Stimulated activated CD4-positive, alpha-beta T cell treated with anti-CD3 and anti-CD28 coated beads, TNF-alpha, amount 100 ng/mL, for 48 hours (primary cell): ENCODE data around the gene OR6B1.
"Not testable (repeated sequence)": the region's sequence is repeated elsewhere in the genome, so short reads cannot be mapped to it uniquely, and the experiment has no call there.

Source experiments
- DNase-seq, 3 donors: peaks; one replicate each; pipeline ENCODE4 v3.0.0-alpha.2; 2020; ENCODE audit warnings: low read depth in 3 of 3

OR6B1 gene

GRCh38 chr7:144006029-144006691, 6.0 kb downstream of the OR6B1 start:
- DNase-seq, result no peak

DNA sequence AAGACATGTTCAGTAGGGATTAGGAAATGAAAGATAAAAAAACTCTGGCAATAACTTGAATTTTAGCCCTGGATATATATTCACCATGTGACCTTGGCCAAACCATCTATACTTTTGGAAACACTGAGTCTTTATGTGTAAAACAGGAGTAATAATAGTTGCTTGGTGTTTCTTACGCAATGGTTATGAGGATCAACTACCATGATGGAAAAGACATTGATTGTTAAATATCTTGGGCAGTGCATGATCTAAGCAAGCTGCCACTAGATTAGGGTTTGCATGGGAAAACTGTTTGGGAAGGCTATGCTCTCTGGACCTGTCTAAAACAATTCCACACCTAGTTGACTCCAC, 6.5 kb downstream of the OR6B1 start:
- DNase-seq, result no peak

DNA sequence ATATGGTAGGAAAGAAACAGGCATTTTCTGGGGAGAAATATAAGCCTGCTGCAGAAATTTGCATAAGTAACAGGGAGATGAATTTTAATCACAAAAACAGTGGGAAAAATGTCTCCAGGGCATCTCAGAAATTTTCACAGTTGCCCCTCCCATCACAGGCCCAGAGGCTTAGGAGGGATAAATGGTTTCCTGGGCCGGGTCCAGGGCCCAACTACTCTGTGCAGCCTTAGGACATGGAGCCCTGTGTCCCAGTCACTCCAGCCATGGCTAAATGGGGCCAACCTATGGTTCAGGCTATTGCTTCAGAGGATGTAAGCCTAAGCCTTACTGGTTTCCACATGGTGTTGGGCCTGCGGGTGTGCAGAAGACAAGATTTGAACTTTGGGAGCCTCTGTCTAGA, 9.2 kb downstream of the OR6B1 start:
- no peak for DNase-seq

GRCh38 chr7:144010061-144010460, 9.9 kb downstream of the OR6B1 start:
- not testable (repeated sequence) for DNase-seq

- DNase-seq, result not testable (repeated sequence)
Observed at GRCh38 chr7:144010821-144011220, 10.7 kb downstream of the OR6B1 start.

DNA sequence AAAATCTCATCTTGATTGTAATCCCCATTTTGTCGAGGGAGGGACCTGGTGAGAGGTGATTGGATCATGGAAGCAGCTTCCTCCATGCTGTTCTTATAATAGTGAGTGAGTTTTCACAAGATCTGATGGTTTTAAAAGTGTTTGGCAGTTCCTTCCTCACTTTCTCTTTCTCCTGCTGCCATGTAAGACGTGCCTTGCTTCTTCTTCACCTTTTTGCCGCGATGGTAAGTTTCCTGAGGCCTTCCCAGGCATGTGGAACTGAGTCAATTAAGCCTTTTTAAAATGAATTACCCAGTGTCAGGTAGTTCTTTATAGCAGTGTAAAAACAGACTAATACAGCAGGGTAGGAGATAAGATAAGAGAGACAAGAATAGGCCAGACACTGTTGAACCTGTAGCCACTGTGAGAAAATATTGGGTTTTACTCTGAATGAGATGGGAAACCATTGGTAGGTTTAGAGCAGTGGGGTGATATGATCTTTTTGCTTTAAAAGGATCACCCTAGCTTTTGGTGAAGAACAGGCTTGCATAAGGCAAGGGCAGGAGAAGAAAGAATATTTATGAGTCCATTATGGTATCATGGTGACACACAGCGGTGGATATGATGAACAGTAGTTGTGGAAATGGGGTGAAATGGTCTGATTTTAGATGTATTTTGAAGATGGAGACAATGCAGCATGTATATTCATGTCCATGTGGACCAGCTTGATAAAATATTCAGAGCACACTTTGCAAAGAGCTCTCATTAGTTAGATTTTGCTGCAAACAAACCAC, 11.5 kb downstream of the OR6B1 start:
- DNase-seq, result no peak

- no peak for DNase-seq
Observed at GRCh38 chr7:144018065-144018464, 17.9 kb downstream of the OR6B1 start.

DNA sequence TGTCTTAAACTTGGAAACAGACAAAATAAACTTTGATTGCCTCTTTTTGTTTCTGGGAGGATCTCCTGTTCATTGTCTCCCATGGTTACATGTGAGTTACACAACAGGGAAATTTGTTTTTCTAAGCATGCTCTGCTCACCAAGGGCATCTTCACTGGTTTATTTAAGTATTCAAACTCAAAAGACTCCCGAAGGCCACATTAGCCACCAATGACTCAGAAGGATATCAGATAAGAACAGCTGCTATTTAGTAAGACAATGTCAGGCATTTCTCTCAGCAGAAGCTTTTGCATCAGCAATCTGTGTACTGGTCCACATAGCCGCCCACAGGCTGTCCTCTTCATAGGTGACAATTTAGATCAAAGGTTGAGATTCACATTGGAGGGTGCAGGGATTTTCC, 19.3 kb downstream of the OR6B1 start:
- DNase-seq, result no peak

- DNase-seq, result no peak
Observed at GRCh38 chr7:144020340-144020739, 20.2 kb downstream of the OR6B1 start.

DNA sequence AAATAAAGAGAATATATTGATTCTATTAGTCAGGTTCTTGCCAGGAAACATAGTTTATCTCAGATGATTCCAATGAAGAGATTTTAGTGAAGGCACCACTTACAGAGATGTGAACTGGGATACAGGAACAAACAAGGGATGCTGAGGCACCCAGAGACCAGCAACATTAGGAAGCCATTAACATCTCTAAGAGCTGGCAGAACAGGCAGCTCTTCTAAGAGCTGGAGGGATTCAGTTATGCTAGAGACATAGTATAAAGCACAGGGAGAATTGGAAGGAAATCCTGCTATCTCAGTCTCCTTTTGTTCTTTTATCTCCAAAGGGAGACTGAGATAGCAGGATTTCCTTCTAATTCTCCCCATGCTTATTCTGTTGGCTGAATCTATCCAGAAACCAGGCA, 22.0 kb downstream of the OR6B1 start:
- no peak for DNase-seq

DNA sequence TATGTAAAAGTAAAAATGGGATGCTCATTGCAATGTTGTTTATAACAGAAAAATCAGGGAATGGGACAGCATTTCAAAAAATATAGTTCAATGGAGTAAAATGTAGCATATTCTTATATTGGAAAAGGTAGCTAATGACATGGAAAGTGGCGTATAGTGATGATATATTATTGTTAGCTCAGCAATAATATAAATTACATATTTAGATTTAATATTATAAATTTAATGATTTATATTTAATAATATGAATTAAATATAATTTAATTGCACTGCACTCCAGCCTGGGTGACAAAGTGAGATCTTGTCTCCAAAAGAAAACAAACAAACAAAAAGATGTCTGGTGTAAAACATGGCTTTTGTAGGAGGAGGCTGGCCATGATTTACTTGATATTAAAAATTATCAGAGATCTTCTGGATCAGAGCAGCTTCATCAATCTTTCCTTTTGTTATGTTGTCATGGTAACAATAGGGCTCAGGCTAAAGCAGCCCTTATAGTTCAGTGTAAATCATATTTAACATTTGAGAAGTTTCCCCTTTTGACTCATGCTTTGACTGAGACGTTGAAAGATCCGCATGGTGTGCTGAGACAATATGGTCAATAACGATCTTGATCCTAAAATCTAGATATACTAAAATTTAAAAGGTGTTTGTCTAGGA, 23.2 kb downstream of the OR6B1 start:
- DNase-seq, result no peak

DNA sequence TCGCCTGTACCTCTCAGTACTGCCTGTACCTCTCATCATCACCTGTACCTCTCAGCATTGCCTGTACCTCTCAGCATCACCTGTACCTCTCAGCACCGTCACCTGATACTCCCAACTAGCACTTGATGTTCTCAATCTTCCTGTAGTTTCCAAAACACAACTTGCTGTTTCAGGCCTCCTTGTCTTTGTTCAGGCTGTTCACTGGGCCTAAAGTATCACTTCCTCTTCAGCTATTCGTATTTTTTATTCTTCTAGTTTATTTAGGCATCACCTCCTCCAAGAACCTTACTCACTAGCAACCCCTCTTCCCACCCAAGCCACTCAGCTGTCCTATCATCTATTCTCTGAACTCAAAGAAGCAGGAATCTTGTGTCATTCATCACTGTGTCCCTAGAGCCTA, 24.1 kb downstream of the OR6B1 start:
- DNase-seq, result no peak

DNA sequence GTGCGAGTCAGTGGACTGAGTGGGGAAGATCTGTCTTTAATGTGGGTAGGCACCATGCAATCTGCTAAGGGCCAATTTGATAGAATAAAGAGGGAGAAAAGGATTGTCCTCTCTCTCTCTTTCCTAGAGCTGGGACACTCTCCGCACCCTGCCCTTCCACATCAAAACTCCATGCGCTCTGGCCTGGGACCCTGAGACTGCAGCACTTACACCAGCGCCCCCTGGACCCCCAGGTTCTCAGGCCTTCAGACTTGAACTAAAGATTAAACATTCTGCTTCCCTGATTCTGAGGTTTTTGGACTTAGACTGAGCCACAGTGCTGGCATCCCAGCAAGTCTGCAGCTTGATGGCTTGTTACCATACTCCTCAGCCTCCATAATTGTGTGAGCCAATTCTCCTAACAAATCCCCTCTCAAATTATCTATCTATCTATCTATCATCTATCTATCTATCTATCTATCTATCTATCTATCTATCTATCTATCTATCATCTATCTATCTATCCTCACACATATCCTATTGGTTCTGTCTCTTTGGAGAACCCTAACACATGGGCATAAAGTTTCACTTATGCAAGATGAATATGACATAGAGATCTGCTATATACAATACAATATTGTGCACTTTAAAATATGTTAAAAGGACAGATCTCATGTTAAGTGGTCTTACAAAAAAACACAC, 26.2 kb downstream of the OR6B1 start:
- DNase-seq, result no peak

DNA sequence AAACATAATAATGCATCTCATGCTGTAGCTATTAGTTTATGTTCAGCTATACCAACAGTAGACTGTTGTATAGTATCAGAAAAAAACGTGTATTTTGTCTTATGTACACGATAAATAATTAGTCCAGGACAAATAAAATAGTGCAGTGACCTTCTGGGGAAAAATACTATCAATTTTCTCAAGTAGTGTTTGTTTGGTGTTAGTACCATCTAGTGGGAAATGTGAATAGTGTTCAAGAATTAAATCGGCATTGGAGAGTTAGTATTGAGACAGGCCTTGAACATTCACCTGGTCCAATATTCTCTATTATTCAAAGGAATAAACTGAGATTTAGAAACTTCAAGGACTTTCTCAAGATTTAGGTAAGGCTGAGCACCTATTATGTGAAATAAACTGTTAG, 26.9 kb downstream of the OR6B1 start:
- no peak for DNase-seq

DNA sequence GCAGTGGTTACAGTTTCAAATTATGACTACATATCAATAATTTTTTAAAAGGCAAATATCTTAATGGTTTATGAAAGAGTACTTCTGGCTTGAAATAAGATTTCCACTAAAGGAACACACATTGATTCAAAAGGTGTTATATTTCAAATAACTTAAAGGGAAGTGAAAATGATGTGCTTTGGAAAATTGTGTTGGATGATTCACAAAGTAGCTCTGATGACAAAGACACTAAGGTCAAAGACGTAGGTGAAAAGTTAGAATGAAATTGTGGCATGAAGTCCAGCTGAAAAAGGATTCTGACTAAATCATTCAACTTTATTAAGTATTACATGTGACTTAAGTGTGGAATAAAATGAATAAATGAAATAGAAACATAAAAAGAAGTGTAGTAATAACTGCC, 27.9 kb downstream of the OR6B1 start:
- DNase-seq, result no peak

- no peak for DNase-seq
Observed at GRCh38 chr7:144028547-144028946, 28.4 kb downstream of the OR6B1 start.

DNA sequence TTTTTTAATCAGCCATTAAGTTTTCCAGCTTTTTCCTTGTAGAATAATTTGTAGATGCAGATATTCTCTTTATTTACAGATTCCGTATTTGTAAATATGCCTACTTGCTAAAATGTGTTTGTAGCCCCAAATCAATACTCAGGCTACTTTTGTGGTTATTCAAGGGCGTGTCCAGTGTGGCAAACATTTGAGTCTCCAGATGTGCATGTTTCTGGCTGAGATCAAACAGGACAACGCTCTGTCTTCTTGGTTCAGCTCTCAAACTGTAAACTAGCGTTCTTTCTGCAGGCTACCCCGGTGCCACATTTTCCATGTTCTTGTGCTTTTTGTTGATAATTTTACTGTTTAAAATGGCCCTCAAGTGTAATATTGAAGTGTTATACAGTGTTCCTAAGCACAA, 32.4 kb downstream of the OR6B1 start:
- DNase-seq, result no peak

DNA sequence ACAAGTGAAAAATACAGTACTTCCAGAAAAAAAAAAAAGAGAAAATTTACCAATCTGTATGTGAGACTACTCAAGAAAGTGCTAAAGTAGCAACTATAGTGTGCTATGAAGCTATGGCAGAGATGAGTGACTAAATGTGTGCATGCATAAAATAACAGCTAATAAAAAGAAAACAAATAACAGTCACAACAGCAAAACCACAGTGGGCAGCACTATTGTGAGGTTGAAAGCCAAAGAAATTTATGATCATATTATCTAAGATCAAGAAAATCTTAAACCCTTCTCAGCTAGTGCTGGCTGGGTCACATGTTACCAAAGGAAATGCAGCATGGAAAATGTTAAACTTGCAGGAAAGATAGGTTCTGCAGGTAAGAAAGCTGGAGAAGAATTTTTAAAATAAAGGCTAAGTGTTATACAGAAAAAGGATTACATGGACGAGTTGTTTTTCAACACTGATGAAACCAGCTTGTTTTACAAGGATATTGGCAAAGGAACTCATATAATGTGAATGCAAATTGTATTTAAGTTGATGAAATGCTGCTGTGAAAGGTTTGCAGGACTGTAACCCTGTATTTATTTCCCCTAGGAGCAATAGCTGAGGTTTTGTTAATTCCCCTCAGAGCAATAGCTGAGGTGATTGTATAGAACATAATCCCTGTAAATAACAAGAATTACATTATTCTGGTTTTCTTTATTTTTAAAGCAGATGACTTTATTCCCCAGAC, 33.0 kb downstream of the OR6B1 start:
- DNase-seq, result no peak

DNA sequence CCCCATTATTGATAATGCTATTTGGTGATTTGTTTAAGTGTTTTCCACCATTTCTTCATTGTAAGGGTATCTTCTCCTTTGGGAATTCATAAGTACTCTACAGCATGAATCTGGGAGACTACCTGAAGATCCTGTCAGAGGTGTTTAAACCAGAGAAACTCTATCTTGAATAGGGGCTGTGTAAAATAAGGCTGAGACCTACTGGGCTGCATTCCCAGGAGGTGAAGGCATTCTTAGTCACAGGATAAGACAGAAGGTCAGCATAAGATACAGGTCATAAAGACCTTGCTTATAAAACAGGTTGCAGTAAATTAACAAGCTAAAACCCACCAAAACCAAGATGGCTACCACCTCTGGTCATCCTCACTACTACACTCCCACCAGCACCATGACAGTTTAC, 35.3 kb downstream of the OR6B1 start:
- no peak for DNase-seq

- DNase-seq, result no peak
Observed at GRCh38 chr7:144036302-144036885, 36.3 kb downstream of the OR6B1 start.

DNA sequence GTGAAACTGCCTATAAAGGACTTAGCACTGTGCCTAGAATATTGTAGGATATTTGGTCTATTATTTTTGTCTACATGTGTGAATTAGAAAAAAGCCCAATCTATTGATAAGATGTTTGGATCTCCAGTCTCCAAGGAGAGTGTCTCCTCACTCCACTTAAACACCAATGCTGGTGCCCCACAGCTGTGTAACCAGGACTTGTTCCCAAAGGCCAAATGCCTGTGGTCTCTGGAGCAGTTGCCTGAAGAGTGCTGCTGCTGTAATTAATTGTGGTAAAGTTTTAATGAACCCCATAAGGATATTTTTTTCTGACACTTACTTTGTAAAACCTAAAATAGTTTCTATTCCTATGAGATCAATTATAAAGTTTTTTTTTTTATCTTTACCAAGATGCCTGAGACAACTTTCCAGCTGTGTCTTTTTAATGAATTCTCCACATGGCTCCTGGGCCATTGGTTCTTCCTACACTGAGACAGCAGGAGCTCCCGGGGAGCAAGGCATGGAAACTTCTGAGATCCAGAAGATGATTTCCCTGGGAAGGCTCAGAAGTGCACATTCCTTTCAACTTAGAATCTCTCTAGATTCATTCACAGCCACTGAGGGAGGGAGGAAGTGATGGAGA, 37.4 kb downstream of the OR6B1 start:
- no peak for DNase-seq
